GM23248 (cell line): Measurements from ENCODE around the gene NT5DC1. TPM values are rescaled to one million over a fixed set of nuclear protein-coding genes. Genes with fewer than 3 reads are reported as not detected.

ENCODE experiments used
- DNase-seq: peaks from one replicate; pipeline ENCODE4 v3.0.0-alpha.2; 2015
- H2AFZ ChIP-seq: fragments of 200-600 bp; sonication (generic); 2 replicates; pipeline ENCODE4 v1.6.1; 2016; ENCODE audit warnings: antibody characterized with exemption
- H3F3A ChIP-seq: fragments of 200-600 bp; sonication (generic); 2 replicates; pipeline ENCODE4 v1.6.1; 2016; ENCODE audit warnings: mild to moderate bottlenecking, antibody characterized with exemption, mixed run types; ENCODE audit not compliant: insufficient read depth
- H3K27ac ChIP-seq: fragments of 200-600 bp; sonication (generic); 2 replicates; pipeline ENCODE4 v1.5.1; 2016; ENCODE audit warnings: mild to moderate bottlenecking
- H3K27me3 ChIP-seq: fragments of 200-600 bp; sonication (generic); replicated peaks from 2 replicates; pipeline ENCODE4 v1.6.1; 2016; ENCODE audit warnings: mild to moderate bottlenecking; ENCODE audit not compliant: insufficient read depth
- H3K36me3 ChIP-seq: fragments of 200-600 bp; sonication (generic); 2 replicates; pipeline ENCODE4 v1.6.1; 2016; ENCODE audit warnings: low read depth, mild to moderate bottlenecking
- H3K4me1 ChIP-seq: fragments of 200-600 bp; sonication (generic); 2 replicates; pipeline ENCODE4 v1.6.1; 2016; ENCODE audit warnings: mild to moderate bottlenecking; ENCODE audit not compliant: insufficient read depth
- H3K4me2 ChIP-seq: fragments of 200-600 bp; sonication (generic); one replicate; pipeline ENCODE4 v1.6.1; 2016; ENCODE audit warnings: mild to moderate bottlenecking; ENCODE audit not compliant: unreplicated experiment
- H3K4me3 ChIP-seq: fragments of 200-600 bp; sonication (generic); 2 replicates; pipeline ENCODE4 v1.5.1; 2016; ENCODE audit warnings: mild to moderate bottlenecking
- H3K79me2 ChIP-seq: fragments of 200-600 bp; sonication (generic); 2 replicates; pipeline ENCODE4 v1.6.1; 2016; ENCODE audit warnings: mild to moderate bottlenecking; ENCODE audit not compliant: insufficient read depth
- H3K9ac ChIP-seq: fragments of 200-600 bp; sonication (generic); 2 replicates; pipeline ENCODE4 v1.6.1; 2016; ENCODE audit warnings: mild to moderate bottlenecking
- H3K9me2 ChIP-seq: fragments of 200-600 bp; sonication (generic); 2 replicates; pipeline ENCODE4 v1.6.1; 2016; ENCODE audit warnings: mixed run types, mild to moderate bottlenecking, moderate library complexity; ENCODE audit not compliant: insufficient read depth
- H3K9me3 ChIP-seq: fragments of 200-600 bp; sonication (generic); one replicate; pipeline ENCODE4 v1.6.1; 2017; ENCODE audit warnings: low read depth
- H4K20me1 ChIP-seq: fragments of 200-600 bp; sonication (generic); 2 replicates; pipeline ENCODE4 v1.6.0; 2016; ENCODE audit not compliant: insufficient read depth
- EZH2 ChIP-seq: fragments of 200-600 bp; sonication (generic); IDR thresholded peaks from 2 replicates; pipeline ENCODE4 v1.6.1; 2018; ENCODE audit warnings: antibody characterized with exemption, mild to moderate bottlenecking; ENCODE audit not compliant: insufficient read depth, poor library complexity, severe bottlenecking
- EZH2phosphoT487 ChIP-seq: fragments of 200-600 bp; sonication (generic); IDR thresholded peaks from 2 replicates; pipeline ENCODE4 v1.6.1; 2018; ENCODE audit warnings: antibody characterized with exemption, moderate library complexity, mild to moderate bottlenecking, low read depth; ENCODE audit not compliant: insufficient read depth
- whole genome bisulfite sequencing, 2 experiments: methylation state at CpG; one replicate each; pipeline ENCODE4 v1.1.6; 2015 to 2017; ENCODE audit warnings: low lambda C conversion rate in 2 of 2, low coverage in 1 of 2; ENCODE audit errors: missing lambda C conversion rate in 2 of 2; 5-methylcytosine and 5-hydroxymethylcytosine counted together
- in situ Hi-C: fragments of 300-500 bp; cut with MboI; formaldehyde crosslinking; loops from 2 replicates; pipeline ENCODE4 v1.15.0; 2020
- polyA plus RNA-seq: library from polyadenylated mRNA; unstranded; fragments of >200 nt; fragmentation: Nextera tagmentation; extraction: Ambion mirVana; gene quantifications from 2 replicates; pipeline ENCODE4 v1.2.1, GENCODE V29; 2016
- total RNA-seq: library from RNA; depleted of rRNA; stranded (reverse); fragments of >200 nt; shearing (Covaris generic); gene quantifications from 2 replicates; pipeline ENCODE4 v1.2.3, GENCODE V29; 2014

The NT5DC1 gene
- total and polyA plus RNA-seq, 2 experiments from 2014 or later: 3.4 to 15.4 TPM

GRCh38 chr6:116165596-116165995 is 64.9 kb downstream of the NT5DC1 start:
- Histone ChIP-seq H3K27ac (no peak overlapping the region), H3K9me3 (no peaks in the 10 kb centered on the region), H3K27me3 (no peaks in the 10 kb centered on the region), H4K20me1 (no peaks in the 10 kb centered on the region), H3K4me2 (no peak overlapping the region), H3K36me3 (no peaks in the 10 kb centered on the region), H2AFZ (no peak overlapping the region), H3K9ac (no peak overlapping the region), H3K4me1 (no peaks in the 10 kb centered on the region), H3K9me2 (no peaks in the 10 kb centered on the region), H3F3A (peaks cover 2% of the 10 kb centered on the region; the same call in 1 of the 2 replicates), H3K79me2 (no peaks in the 10 kb centered on the region), H3K4me3 (no peak overlapping the region)
- in situ Hi-C loops: no loop called here
- TF ChIP-seq EZH2 (no peak), EZH2phosphoT487 (no peak)
- WGBS, 2 experiments: 86 to 100% methylated on average over 1 of the region's 1 CpG
- no peak for DNase-seq

- in situ Hi-C loops: no loop called here
- Histone ChIP-seq H3K9me3 (no peaks in the 10 kb centered on the region), H3K9ac (no peak overlapping the region), H3F3A (no peaks in the 10 kb centered on the region), H3K4me3 (no peak overlapping the region), H3K9me2 (no peaks in the 10 kb centered on the region), H3K79me2 (no peaks in the 10 kb centered on the region), H3K4me2 (no peak overlapping the region), H4K20me1 (no peaks in the 10 kb centered on the region), H2AFZ (no peak overlapping the region), H3K27ac (no peak overlapping the region), H3K27me3 (no peaks in the 10 kb centered on the region), H3K36me3 (no peaks in the 10 kb centered on the region), H3K4me1 (no peaks in the 10 kb centered on the region)
- WGBS, 2 experiments: 90 to 92% methylated on average over 1 of the region's 1 CpG
- DNase-seq: no peak
- TF ChIP-seq EZH2 (no peak), EZH2phosphoT487 (no peak)
Observed at GRCh38 chr6:116166369-116166768, 65.7 kb downstream of the NT5DC1 start.

DNA sequence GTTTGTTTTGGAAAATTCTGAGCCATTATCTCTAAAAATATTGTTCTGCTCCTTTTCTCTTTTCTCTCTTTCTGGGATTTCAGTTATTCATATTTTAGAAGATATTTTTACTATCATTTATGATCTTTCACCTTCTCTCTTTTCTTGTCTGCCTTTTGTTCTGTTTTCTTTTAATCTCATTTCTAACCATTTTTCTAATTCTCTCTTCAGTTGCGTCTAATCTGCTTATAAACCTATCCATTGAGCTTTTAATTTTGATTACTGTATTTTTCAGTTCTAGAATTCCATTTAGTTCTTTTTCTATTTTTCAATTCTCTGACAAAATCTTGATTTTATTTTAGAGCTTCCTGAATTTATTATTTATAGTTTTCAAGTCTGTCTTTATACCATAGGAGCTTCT is 67.5 kb downstream of the NT5DC1 start:
- Histone ChIP-seq H3K9me3 (no peaks in the 10 kb centered on the region), H3K9ac (no peak overlapping the region), H3K36me3 (no peaks in the 10 kb centered on the region), H4K20me1 (no peaks in the 10 kb centered on the region), H3K4me2 (no peak overlapping the region), H3K9me2 (no peaks in the 10 kb centered on the region), H3K4me3 (no peak overlapping the region), H3K4me1 (no peaks in the 10 kb centered on the region), H3K27me3 (no peaks in the 10 kb centered on the region), H3K79me2 (no peaks in the 10 kb centered on the region), H3F3A (no peaks in the 10 kb centered on the region), H2AFZ (no peak overlapping the region), H3K27ac (no peak overlapping the region)
- no peak for DNase-seq
- TF ChIP-seq EZH2 (no peak), EZH2phosphoT487 (no peak)
- in situ Hi-C loops: no loop called here
- 100% methylated on average over 1 of the region's 1 CpG for WGBS, 2 experiments

DNA sequence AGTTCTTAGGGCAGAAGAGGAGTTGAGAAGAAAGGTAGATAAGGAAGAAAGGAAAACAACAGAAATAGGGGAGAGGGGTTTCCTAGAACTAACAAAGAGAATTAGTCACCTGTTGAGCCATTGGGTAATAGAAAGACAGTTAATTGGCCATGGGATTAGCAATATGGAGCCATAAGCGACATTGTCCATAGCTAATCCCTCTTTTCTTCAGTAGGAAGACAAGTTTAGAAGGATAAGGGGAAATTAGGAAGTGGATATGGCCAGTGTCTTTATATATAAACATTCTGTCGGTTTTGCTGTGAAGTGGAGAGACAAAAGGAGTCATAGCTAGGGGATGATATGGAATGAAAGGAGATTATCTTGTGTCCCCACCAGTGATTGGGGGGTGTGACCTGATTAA is 69.2 kb downstream of the NT5DC1 start:
- H3K4me1 ChIP-seq: no peaks in the 10 kb centered on the region
- H4K20me1 ChIP-seq: no peaks in the 10 kb centered on the region
- DNase-seq: no peak
- H3F3A ChIP-seq: no peaks in the 10 kb centered on the region
- H3K4me2 ChIP-seq: no peak overlapping the region
- H3K9me2 ChIP-seq: no peaks in the 10 kb centered on the region
- H2AFZ ChIP-seq: no peak overlapping the region
- no peaks in the 10 kb centered on the region for H3K9me3 ChIP-seq
- no peak overlapping the region for H3K4me3 ChIP-seq
- H3K27ac ChIP-seq: no peak overlapping the region
- H3K27me3 ChIP-seq: no peaks in the 10 kb centered on the region
- WGBS, 2 experiments: 87 to 94% methylated on average over 2 of the region's 2 CpGs
- TF ChIP-seq EZH2phosphoT487: no peak
- no peak for TF ChIP-seq EZH2
- no peaks in the 10 kb centered on the region for H3K36me3 ChIP-seq
- no peak overlapping the region for H3K9ac ChIP-seq
- in situ Hi-C loops: no loop called here
- no peaks in the 10 kb centered on the region for H3K79me2 ChIP-seq
